ENCODE measurements around the gene PBX3.

Gene PBX3

GRCh38 chr9:125929846-125930245 is 182.7 kb downstream of the PBX3 start:
- H3K9ac ChIP-seq (ENCODE audit: insufficient read length, low read depth), result no peak overlapping the region
- H3K4me3 ChIP-seq (ENCODE audit: insufficient read length, low read depth), result no peak overlapping the region
- no peaks in the 10 kb centered on the region for H3K4me1 ChIP-seq (ENCODE audit: insufficient read depth, insufficient read length)
- H3K27me3 ChIP-seq (ENCODE audit: insufficient read depth, insufficient read length), result no peaks in the 10 kb centered on the region
- no peaks in the 10 kb centered on the region for H3K9me3 ChIP-seq (ENCODE audit: insufficient read depth, low read length)
- H3K36me3 ChIP-seq (ENCODE audit: insufficient read depth, insufficient read length, low read length), result peaks cover 3% of the 10 kb centered on the region
- DNase-seq (ENCODE audit: low read depth, low spot score), result no peak
- TF ChIP-seq YY1 (IDR thresholded peaks at IDR 0.05; ENCODE audit: insufficient read depth, insufficient read length) (no peak), ZNF274 (IDR thresholded peaks at IDR 0.05; ENCODE audit: low read depth, low read length) (no peak), SUZ12 (IDR thresholded peaks at IDR 0.05; ENCODE audit: extremely low read depth, insufficient read depth, insufficient read length) (no peak)

GRCh38 chr9:125931211-125931610 is 184.0 kb downstream of the PBX3 start:
- no peak for DNase-seq (ENCODE audit: low read depth, low spot score)
- Histone ChIP-seq H3K9ac (ENCODE audit: insufficient read length, low read depth) (no peak overlapping the region), H3K9me3 (ENCODE audit: insufficient read depth, low read length) (no peaks in the 10 kb centered on the region), H3K27me3 (ENCODE audit: insufficient read depth, insufficient read length) (no peaks in the 10 kb centered on the region), H3K4me1 (ENCODE audit: insufficient read depth, insufficient read length) (no peaks in the 10 kb centered on the region), H3K4me3 (ENCODE audit: insufficient read length, low read depth) (no peak overlapping the region), H3K36me3 (ENCODE audit: insufficient read depth, insufficient read length, low read length) (peaks cover 11% of the 10 kb centered on the region)
- TF ChIP-seq YY1 (IDR thresholded peaks at IDR 0.05; ENCODE audit: insufficient read depth, insufficient read length) (no peak), SUZ12 (IDR thresholded peaks at IDR 0.05; ENCODE audit: extremely low read depth, insufficient read depth, insufficient read length) (no peak), ZNF274 (IDR thresholded peaks at IDR 0.05; ENCODE audit: low read depth, low read length) (no peak)

GRCh38 chr9:125932012-125932411 is 184.8 kb downstream of the PBX3 start:
- no peak overlapping the region for H3K4me3 ChIP-seq (ENCODE audit: insufficient read length, low read depth)
- H3K9ac ChIP-seq (ENCODE audit: insufficient read length, low read depth), result no peak overlapping the region
- H3K36me3 ChIP-seq (ENCODE audit: insufficient read depth, insufficient read length, low read length), result peaks cover 15% of the 10 kb centered on the region

GRCh38 chr9:125932746-125933455 is 185.7 kb downstream of the PBX3 start:
- peaks cover 15% of the 10 kb centered on the region for H3K36me3 ChIP-seq (ENCODE audit: insufficient read depth, insufficient read length, low read length)

More at GRCh38 chr9:125932012-125932411, 184.8 kb downstream of the PBX3 start:
- Histone ChIP-seq H3K4me1 (ENCODE audit: insufficient read depth, insufficient read length) (no peaks in the 10 kb centered on the region), H3K9me3 (ENCODE audit: insufficient read depth, low read length) (no peaks in the 10 kb centered on the region), H3K27me3 (ENCODE audit: insufficient read depth, insufficient read length) (no peaks in the 10 kb centered on the region)
- DNase-seq (ENCODE audit: low read depth, low spot score), result no peak
- TF ChIP-seq ZNF274 (IDR thresholded peaks at IDR 0.05; ENCODE audit: low read depth, low read length) (no peak), YY1 (IDR thresholded peaks at IDR 0.05; ENCODE audit: insufficient read depth, insufficient read length) (no peak), SUZ12 (IDR thresholded peaks at IDR 0.05; ENCODE audit: extremely low read depth, insufficient read depth, insufficient read length) (no peak)

GRCh38 chr9:125942125-125942524 is 195.0 kb downstream of the PBX3 start:
- Histone ChIP-seq H3K4me3 (ENCODE audit: insufficient read length, low read depth) (no peak overlapping the region), H3K36me3 (ENCODE audit: insufficient read depth, insufficient read length, low read length) (peaks cover 3% of the 10 kb centered on the region), H3K4me1 (ENCODE audit: insufficient read depth, insufficient read length) (peaks cover 2% of the 10 kb centered on the region), H3K9ac (ENCODE audit: insufficient read length, low read depth) (no peak overlapping the region), H3K9me3 (ENCODE audit: insufficient read depth, low read length) (peaks cover 12% of the 10 kb centered on the region), H3K27me3 (ENCODE audit: insufficient read depth, insufficient read length) (no peaks in the 10 kb centered on the region)
- no peak for DNase-seq (ENCODE audit: low read depth, low spot score)
- TF ChIP-seq SUZ12 (IDR thresholded peaks at IDR 0.05; ENCODE audit: extremely low read depth, insufficient read depth, insufficient read length) (no peak), YY1 (IDR thresholded peaks at IDR 0.05; ENCODE audit: insufficient read depth, insufficient read length) (no peak), ZNF274 (IDR thresholded peaks at IDR 0.05; ENCODE audit: low read depth, low read length) (no peak)

More at GRCh38 chr9:125932746-125933455, 185.7 kb downstream of the PBX3 start:
- Histone ChIP-seq H3K4me3 (ENCODE audit: insufficient read length, low read depth) (no peak overlapping the region), H3K4me1 (ENCODE audit: insufficient read depth, insufficient read length) (no peaks in the 10 kb centered on the region), H3K9me3 (ENCODE audit: insufficient read depth, low read length) (no peaks in the 10 kb centered on the region), H3K27me3 (ENCODE audit: insufficient read depth, insufficient read length) (no peaks in the 10 kb centered on the region), H3K9ac (ENCODE audit: insufficient read length, low read depth) (no peak overlapping the region)
- DNase-seq (ENCODE audit: low read depth, low spot score), result no peak
- no peak for TF ChIP-seq SUZ12 (IDR thresholded peaks at IDR 0.05; ENCODE audit: extremely low read depth, insufficient read depth, insufficient read length)
- no peak for TF ChIP-seq ZNF274 (IDR thresholded peaks at IDR 0.05; ENCODE audit: low read depth, low read length)
- no peak for TF ChIP-seq YY1 (IDR thresholded peaks at IDR 0.05; ENCODE audit: insufficient read depth, insufficient read length)

GRCh38 chr9:125943831-125944230 is 196.7 kb downstream of the PBX3 start:
- no peak for DNase-seq (ENCODE audit: low read depth, low spot score)
- H3K4me3 ChIP-seq (ENCODE audit: insufficient read length, low read depth), result no peak overlapping the region
- peaks cover 2% of the 10 kb centered on the region for H3K4me1 ChIP-seq (ENCODE audit: insufficient read depth, insufficient read length)
- H3K9me3 ChIP-seq (ENCODE audit: insufficient read depth, low read length), result peaks cover 12% of the 10 kb centered on the region
- no peak overlapping the region for H3K9ac ChIP-seq (ENCODE audit: insufficient read length, low read depth)
- peaks cover 3% of the 10 kb centered on the region for H3K36me3 ChIP-seq (ENCODE audit: insufficient read depth, insufficient read length, low read length)
- TF ChIP-seq ZNF274 (IDR thresholded peaks at IDR 0.05; ENCODE audit: low read depth, low read length) (no peak), SUZ12 (IDR thresholded peaks at IDR 0.05; ENCODE audit: extremely low read depth, insufficient read depth, insufficient read length) (no peak), YY1 (IDR thresholded peaks at IDR 0.05; ENCODE audit: insufficient read depth, insufficient read length) (no peak)
- H3K27me3 ChIP-seq (ENCODE audit: insufficient read depth, insufficient read length), result no peaks in the 10 kb centered on the region

GRCh38 chr9:125946397-125946796 is 199.2 kb downstream of the PBX3 start:
- Histone ChIP-seq H3K9ac (ENCODE audit: insufficient read length, low read depth) (no peak overlapping the region), H3K27me3 (ENCODE audit: insufficient read depth, insufficient read length) (no peaks in the 10 kb centered on the region), H3K4me1 (ENCODE audit: insufficient read depth, insufficient read length) (peaks cover 3% of the 10 kb centered on the region), H3K9me3 (ENCODE audit: insufficient read depth, low read length) (peaks cover 12% of the 10 kb centered on the region), H3K36me3 (ENCODE audit: insufficient read depth, insufficient read length, low read length) (peaks cover 3% of the 10 kb centered on the region), H3K4me3 (ENCODE audit: insufficient read length, low read depth) (no peak overlapping the region)
- DNase-seq (ENCODE audit: low read depth, low spot score), result no peak
- TF ChIP-seq YY1 (IDR thresholded peaks at IDR 0.05; ENCODE audit: insufficient read depth, insufficient read length), result no peak

All from NT2/D1 (cell line).